ENCODE results near the gene TRIM69.

TRIM69 gene

GRCh38 chr15:44798826-44799225 lies 62.5 kb downstream of the TRIM69 start:
- no peaks in the 10 kb centered on the region for H3K4me1 ChIP-seq (ENCODE audit: control insufficient read depth in 5 of 5, insufficient read depth in 5 of 5, low read length in 5 of 5)
- no peak overlapping the region for H3K27ac ChIP-seq (ENCODE audit: low read depth, low read length)
- H3K9ac ChIP-seq (ENCODE audit: low read length in 5 of 5): no peak overlapping the region
- no peaks in the 10 kb centered on the region for H3K27me3 ChIP-seq (ENCODE audit: control insufficient read depth in 5 of 5, insufficient read depth in 4 of 5, low read length in 5 of 5)
- no peaks in the 10 kb centered on the region for H3K36me3 ChIP-seq (ENCODE audit: control insufficient read depth in 5 of 5, insufficient read depth in 5 of 5, low read length in 5 of 5)
- no peak overlapping the region for H3K4me3 ChIP-seq (ENCODE audit: low read depth in 1 of 5, low read length in 5 of 5)
- no peaks in the 10 kb centered on the region for H3K9me3 ChIP-seq (ENCODE audit: control insufficient read depth in 5 of 5, low read length in 5 of 5)

GRCh38 chr15:44801364-44801763 lies 65.0 kb downstream of the TRIM69 start:
- Histone ChIP-seq H3K9ac (ENCODE audit: low read length in 5 of 5) (no peak overlapping the region), H3K36me3 (ENCODE audit: control insufficient read depth in 5 of 5, insufficient read depth in 5 of 5, low read length in 5 of 5) (no peaks in the 10 kb centered on the region), H3K27me3 (ENCODE audit: control insufficient read depth in 5 of 5, insufficient read depth in 4 of 5, low read length in 5 of 5) (no peaks in the 10 kb centered on the region), H3K4me1 (ENCODE audit: control insufficient read depth in 5 of 5, insufficient read depth in 5 of 5, low read length in 5 of 5) (no peaks in the 10 kb centered on the region), H3K27ac (ENCODE audit: low read depth, low read length) (no peak overlapping the region), H3K9me3 (ENCODE audit: control insufficient read depth in 5 of 5, low read length in 5 of 5) (no peaks in the 10 kb centered on the region), H3K4me3 (ENCODE audit: low read depth in 1 of 5, low read length in 5 of 5) (no peak overlapping the region)

GRCh38 chr15:44801797-44802196 lies 65.5 kb downstream of the TRIM69 start:
- no peaks in the 10 kb centered on the region for H3K27me3 ChIP-seq (ENCODE audit: control insufficient read depth in 5 of 5, insufficient read depth in 4 of 5, low read length in 5 of 5)
- no peaks in the 10 kb centered on the region for H3K36me3 ChIP-seq (ENCODE audit: control insufficient read depth in 5 of 5, insufficient read depth in 5 of 5, low read length in 5 of 5)
- H3K4me1 ChIP-seq (ENCODE audit: control insufficient read depth in 5 of 5, insufficient read depth in 5 of 5, low read length in 5 of 5): no peaks in the 10 kb centered on the region
- H3K9ac ChIP-seq (ENCODE audit: low read length in 5 of 5): no peak overlapping the region
- no peaks in the 10 kb centered on the region for H3K9me3 ChIP-seq (ENCODE audit: control insufficient read depth in 5 of 5, low read length in 5 of 5)
- H3K27ac ChIP-seq (ENCODE audit: low read depth, low read length): no peak overlapping the region
- no peak overlapping the region for H3K4me3 ChIP-seq (ENCODE audit: low read depth in 1 of 5, low read length in 5 of 5)

GRCh38 chr15:44802336-44802735 lies 66.0 kb downstream of the TRIM69 start:
- Histone ChIP-seq H3K9me3 (ENCODE audit: control insufficient read depth in 5 of 5, low read length in 5 of 5) (no peaks in the 10 kb centered on the region), H3K9ac (ENCODE audit: low read length in 5 of 5) (no peak overlapping the region), H3K36me3 (ENCODE audit: control insufficient read depth in 5 of 5, insufficient read depth in 5 of 5, low read length in 5 of 5) (no peaks in the 10 kb centered on the region), H3K27ac (ENCODE audit: low read depth, low read length) (no peak overlapping the region), H3K27me3 (ENCODE audit: control insufficient read depth in 5 of 5, insufficient read depth in 4 of 5, low read length in 5 of 5) (no peaks in the 10 kb centered on the region), H3K4me3 (ENCODE audit: low read depth in 1 of 5, low read length in 5 of 5) (no peak overlapping the region), H3K4me1 (ENCODE audit: control insufficient read depth in 5 of 5, insufficient read depth in 5 of 5, low read length in 5 of 5) (no peaks in the 10 kb centered on the region)

GRCh38 chr15:44804298-44805046 lies 68.1 kb downstream of the TRIM69 start:
- Histone ChIP-seq H3K36me3 (ENCODE audit: control insufficient read depth in 5 of 5, insufficient read depth in 5 of 5, low read length in 5 of 5) (no peaks in the 10 kb centered on the region), H3K9me3 (ENCODE audit: control insufficient read depth in 5 of 5, low read length in 5 of 5) (no peaks in the 10 kb centered on the region), H3K27me3 (ENCODE audit: control insufficient read depth in 5 of 5, insufficient read depth in 4 of 5, low read length in 5 of 5) (no peaks in the 10 kb centered on the region), H3K4me1 (ENCODE audit: control insufficient read depth in 5 of 5, insufficient read depth in 5 of 5, low read length in 5 of 5) (no peaks in the 10 kb centered on the region), H3K9ac (ENCODE audit: low read length in 5 of 5) (no peak overlapping the region), H3K4me3 (ENCODE audit: low read depth in 1 of 5, low read length in 5 of 5) (no peak overlapping the region), H3K27ac (ENCODE audit: low read depth, low read length) (no peak overlapping the region)

- Histone ChIP-seq H3K27me3 (ENCODE audit: control insufficient read depth in 5 of 5, insufficient read depth in 4 of 5, low read length in 5 of 5) (no peaks in the 10 kb centered on the region), H3K9ac (ENCODE audit: low read length in 5 of 5) (no peak overlapping the region)
Observed at GRCh38 chr15:44808557-44808956, 72.2 kb downstream of the TRIM69 start.

GRCh38 chr15:44810237-44810636 lies 73.9 kb downstream of the TRIM69 start:
- Histone ChIP-seq H3K9me3 (ENCODE audit: control insufficient read depth in 5 of 5, low read length in 5 of 5) (no peaks in the 10 kb centered on the region), H3K27me3 (ENCODE audit: control insufficient read depth in 5 of 5, insufficient read depth in 4 of 5, low read length in 5 of 5) (no peaks in the 10 kb centered on the region), H3K4me1 (ENCODE audit: control insufficient read depth in 5 of 5, insufficient read depth in 5 of 5, low read length in 5 of 5) (no peaks in the 10 kb centered on the region), H3K4me3 (ENCODE audit: low read depth in 1 of 5, low read length in 5 of 5) (no peak overlapping the region), H3K27ac (ENCODE audit: low read depth, low read length) (no peak overlapping the region), H3K9ac (ENCODE audit: low read length in 5 of 5) (no peak overlapping the region), H3K36me3 (ENCODE audit: control insufficient read depth in 5 of 5, insufficient read depth in 5 of 5, low read length in 5 of 5) (no peaks in the 10 kb centered on the region)

More at GRCh38 chr15:44808557-44808956, 72.2 kb downstream of the TRIM69 start:
- H3K36me3 ChIP-seq (ENCODE audit: control insufficient read depth in 5 of 5, insufficient read depth in 5 of 5, low read length in 5 of 5): no peaks in the 10 kb centered on the region
- no peaks in the 10 kb centered on the region for H3K4me1 ChIP-seq (ENCODE audit: control insufficient read depth in 5 of 5, insufficient read depth in 5 of 5, low read length in 5 of 5)
- no peak overlapping the region for H3K27ac ChIP-seq (ENCODE audit: low read depth, low read length)
- no peak overlapping the region for H3K4me3 ChIP-seq (ENCODE audit: low read depth in 1 of 5, low read length in 5 of 5)
- no peaks in the 10 kb centered on the region for H3K9me3 ChIP-seq (ENCODE audit: control insufficient read depth in 5 of 5, low read length in 5 of 5)

- H3K36me3 ChIP-seq (ENCODE audit: control insufficient read depth in 5 of 5, insufficient read depth in 5 of 5, low read length in 5 of 5): no peaks in the 10 kb centered on the region
- H3K27ac ChIP-seq (ENCODE audit: low read depth, low read length): no peak overlapping the region
- H3K9ac ChIP-seq (ENCODE audit: low read length in 5 of 5): no peak overlapping the region
- H3K9me3 ChIP-seq (ENCODE audit: control insufficient read depth in 5 of 5, low read length in 5 of 5): no peaks in the 10 kb centered on the region
- H3K4me1 ChIP-seq (ENCODE audit: control insufficient read depth in 5 of 5, insufficient read depth in 5 of 5, low read length in 5 of 5): no peaks in the 10 kb centered on the region
- H3K4me3 ChIP-seq (ENCODE audit: low read depth in 1 of 5, low read length in 5 of 5): no peak overlapping the region
- H3K27me3 ChIP-seq (ENCODE audit: control insufficient read depth in 5 of 5, insufficient read depth in 4 of 5, low read length in 5 of 5): no peaks in the 10 kb centered on the region
Observed at GRCh38 chr15:44811337-44811736, 75.0 kb downstream of the TRIM69 start.

- Histone ChIP-seq H3K36me3 (ENCODE audit: control insufficient read depth in 5 of 5, insufficient read depth in 5 of 5, low read length in 5 of 5) (no peaks in the 10 kb centered on the region), H3K9ac (ENCODE audit: low read length in 5 of 5) (no peak overlapping the region), H3K4me3 (ENCODE audit: low read depth in 1 of 5, low read length in 5 of 5) (no peak overlapping the region), H3K9me3 (ENCODE audit: control insufficient read depth in 5 of 5, low read length in 5 of 5) (no peaks in the 10 kb centered on the region), H3K27me3 (ENCODE audit: control insufficient read depth in 5 of 5, insufficient read depth in 4 of 5, low read length in 5 of 5) (no peaks in the 10 kb centered on the region), H3K27ac (ENCODE audit: low read depth, low read length) (no peak overlapping the region), H3K4me1 (ENCODE audit: control insufficient read depth in 5 of 5, insufficient read depth in 5 of 5, low read length in 5 of 5) (no peaks in the 10 kb centered on the region)
Observed at GRCh38 chr15:44812029-44812517, 75.7 kb downstream of the TRIM69 start.

GRCh38 chr15:44813231-44813630 lies 76.9 kb downstream of the TRIM69 start:
- no peak overlapping the region for H3K4me3 ChIP-seq (ENCODE audit: low read depth in 1 of 5, low read length in 5 of 5)
- no peaks in the 10 kb centered on the region for H3K36me3 ChIP-seq (ENCODE audit: control insufficient read depth in 5 of 5, insufficient read depth in 5 of 5, low read length in 5 of 5)
- no peaks in the 10 kb centered on the region for H3K9me3 ChIP-seq (ENCODE audit: control insufficient read depth in 5 of 5, low read length in 5 of 5)
- no peaks in the 10 kb centered on the region for H3K4me1 ChIP-seq (ENCODE audit: control insufficient read depth in 5 of 5, insufficient read depth in 5 of 5, low read length in 5 of 5)
- H3K27me3 ChIP-seq (ENCODE audit: control insufficient read depth in 5 of 5, insufficient read depth in 4 of 5, low read length in 5 of 5): no peaks in the 10 kb centered on the region
- H3K27ac ChIP-seq (ENCODE audit: low read depth, low read length): no peak overlapping the region
- no peak overlapping the region for H3K9ac ChIP-seq (ENCODE audit: low read length in 5 of 5)
